ENCODE measurements around the gene ANAPC10. TPM values are rescaled to one million over a fixed set of nuclear protein-coding genes. Genes with fewer than 3 reads are reported as not detected.

The ANAPC10 gene
- total and polyA plus RNA-seq, 2 experiments from 2014 or later = 34.4 to 59.2 TPM

GRCh38 chr4:145048817-145049216 lies 49.2 kb downstream of the ANAPC10 start (continued):
- TF ChIP-seq JUNB (IDR thresholded peaks at IDR 0.05; ENCODE audit: unreplicated experiment) = no peak
- TF ChIP-seq STAT1 (IDR thresholded peaks at IDR 0.05; ENCODE audit: unreplicated experiment) = no peak
- no peak for TF ChIP-seq CREB1 (CRISPR knock-in tag; IDR thresholded peaks at IDR 0.05; ENCODE audit: low read depth)
- TF ChIP-seq POLR2AphosphoS5 (IDR thresholded peaks at IDR 0.05; ENCODE audit: low read depth) = no peak

GRCh38 chr4:145047151-145047550 lies 50.8 kb downstream of the ANAPC10 start:
- no peaks in the 10 kb centered on the region for H3K36me3 ChIP-seq (ENCODE audit: insufficient read depth)
- H2AFZ ChIP-seq = no peak overlapping the region
- H3K9me3 Mint-ChIP-seq = no peaks in the 10 kb centered on the region; the same call in 1 of the 3 replicates
- H3K4me3 Mint-ChIP-seq = no peak overlapping the region
- TF ChIP-seq JUNB (IDR thresholded peaks at IDR 0.05; ENCODE audit: unreplicated experiment) (no peak), CREB1 (CRISPR knock-in tag; IDR thresholded peaks at IDR 0.05; ENCODE audit: low read depth) (no peak), STAT1 (IDR thresholded peaks at IDR 0.05; ENCODE audit: unreplicated experiment) (no peak), ETS1 (IDR thresholded peaks at IDR 0.05) (no peak), REST (IDR thresholded peaks at IDR 0.05; ENCODE audit: unreplicated experiment) (no peak), NANOG (IDR thresholded peaks at IDR 0.05; ENCODE audit: borderline replicate concordance) (no peak), CTCF (conservative IDR thresholded peaks at IDR 0.05; ENCODE audit: low read depth in 2 of 2) (no peak), ZNF331 (CRISPR knock-in tag; IDR thresholded peaks at IDR 0.05; ENCODE audit: low read depth) (no peak), POLR2AphosphoS5 (IDR thresholded peaks at IDR 0.05; ENCODE audit: low read depth) (no peak), EZH2phosphoT487 (IDR thresholded peaks at IDR 0.05; ENCODE audit: unreplicated experiment) (no peak), EZH2 (IDR thresholded peaks at IDR 0.05; ENCODE audit: low read depth, unreplicated experiment) (no peak), ZNF114 (CRISPR knock-in tag; IDR thresholded peaks at IDR 0.05) (no peak), ZNF462 (CRISPR knock-in tag; IDR thresholded peaks at IDR 0.05) (no peak)
- no peaks in the 10 kb centered on the region for H3F3A ChIP-seq (replicated peaks; ENCODE audit: low read depth)
- H3K4me1 ChIP-seq (ENCODE audit: insufficient read depth) = no peaks in the 10 kb centered on the region
- no peaks in the 10 kb centered on the region for H3K9me2 ChIP-seq (ENCODE audit: insufficient read depth)
- ATAC-seq = no peak
- 0 out of 2 replicates have a peak overlapping the region, but pooled peaks have one; percentile 10 for H3K27ac Mint-ChIP-seq
- no peaks in the 10 kb centered on the region for H4K20me1 ChIP-seq (replicated peaks; ENCODE audit: insufficient read depth)
- H3K4me1 Mint-ChIP-seq = peaks cover 3% of the 10 kb centered on the region; the same call in 1 of the 3 replicates
- peaks cover 13% of the 10 kb centered on the region for H3K36me3 Mint-ChIP-seq (ENCODE audit: low read depth)
- H3K4me2 ChIP-seq = no peak overlapping the region
- DNase-seq (ENCODE audit: low spot score) = no peak
- no peak overlapping the region for H3K27ac ChIP-seq (ENCODE audit: low read depth)
- no peaks in the 10 kb centered on the region for H3K27me3 ChIP-seq (ENCODE audit: insufficient read depth)
- no peak overlapping the region for H3K4me3 ChIP-seq
- H3K27me3 Mint-ChIP-seq (ENCODE audit: insufficient read depth, low read depth, poor library complexity) = no peaks in the 10 kb centered on the region
- peaks cover 6% of the 10 kb centered on the region for H3K79me2 ChIP-seq (replicated peaks; ENCODE audit: insufficient read depth)

All from GM23338 (cell line).